SU-DHL-6 (cell line): ENCODE results near the gene RNF227.
A peak's percentile ranks its signal among the peaks of the same experiment; 100 is the strongest.

Experiments used
- CTCF ChIP-seq: fragments of 200-600 bp; sonication (generic); IDR thresholded peaks from one replicate; pipeline ENCODE4 v1.5.1; 2017; ENCODE audit warnings: antibody characterized with exemption, mild to moderate bottlenecking, low read length, moderate library complexity; ENCODE audit not compliant: insufficient read depth, poor library complexity, severe bottlenecking
- EZH2phosphoT487 ChIP-seq: fragments of 200-600 bp; sonication (generic), shearing (Covaris generic); conservative IDR thresholded peaks from 2 replicates; pipeline ENCODE4 v1.6.1; 2018; ENCODE audit warnings: mild to moderate bottlenecking, antibody characterized with exemption, low read length, moderate library complexity, mixed read lengths

- TF ChIP-seq CTCF (peak; percentile 55), EZH2phosphoT487 (no peak)
Measured at GRCh38 chr17:7912927-7913524, 3.1 kb downstream of the RNF227 start.
